Left lobe of liver (tissue), 1 donor: ENCODE data around the gene TTC21A. TPM values are rescaled to one million over a fixed set of nuclear protein-coding genes. Genes with fewer than 3 reads are reported as not detected.

ENCODE experiments used
- total RNA-seq: library from RNA; stranded (reverse); gene quantifications from one replicate; pipeline ENCODE4 v1.2.1, GENCODE V29; 2021
- donor health status: DM: no; HTN: yes; CAD: no.

Gene TTC21A
- total RNA-seq, 1 donor from 2014 or later = 2.3 TPM

Other genes starting within 250 kb of the TTC21A start
- 0.15 TPM for gene SCN11A, start 55.7 kb upstream of the TTC21A start, total RNA-seq
- 12.1 TPM for gene WDR48, start 55.7 kb upstream of the TTC21A start, total RNA-seq
- gene GORASP1, start 53 bp upstream of the TTC21A start, total RNA-seq = 39.4 TPM
- 9.0 TPM for gene CSRNP1, start 45.9 kb downstream of the TTC21A start, total RNA-seq
- gene XIRP1, start 84.9 kb downstream of the TTC21A start, total RNA-seq = not detected
- 0.43 TPM for gene CX3CR1, start 172.4 kb downstream of the TTC21A start, total RNA-seq
- gene CCR8, start 222.0 kb downstream of the TTC21A start, total RNA-seq = not detected